LNCaP clone FGC (cell line): ENCODE data around the gene ZNF25.

Experiments
- DNase-seq: peaks from one replicate; pipeline ENCODE4 v3.0.0-alpha.2; 2011; ENCODE audit warnings: low read depth
- H3K4me3 ChIP-seq: 2 replicates; pipeline ENCODE4 v1.5.1; 2011; ENCODE audit warnings: mild to moderate bottlenecking, low read depth, low read length, control low read depth
- TF ChIP-seq, protein P1 (sequence below): IDR thresholded peaks from 2 replicates; pipeline ENCODE4 v1.5.1; 2012; ENCODE audit warnings: mild to moderate bottlenecking; ENCODE audit not compliant: control insufficient read depth, insufficient read depth; ENCODE audit errors: extremely low read depth

Gene ZNF25

DNA sequence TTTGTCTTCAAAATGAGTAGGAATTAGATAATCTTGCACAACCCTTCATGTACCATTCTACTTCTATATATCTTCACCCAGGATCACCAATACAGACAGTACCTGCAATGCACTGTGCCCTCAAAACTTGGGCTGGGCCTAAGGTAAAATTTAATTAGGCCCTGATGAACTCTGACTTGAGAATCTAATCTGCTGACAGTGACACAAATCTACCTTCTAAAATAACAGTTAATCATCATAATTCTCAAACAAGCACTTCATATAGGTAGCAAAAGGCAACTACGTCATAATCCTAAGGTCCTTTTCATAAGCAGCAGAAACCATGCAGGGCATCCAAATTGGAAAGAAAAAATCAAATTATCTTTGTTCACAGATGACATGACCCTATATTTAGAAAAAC, 4.1 kb downstream of the ZNF25 start:
- no peak overlapping the region for H3K4me3 ChIP-seq
- TF ChIP-seq, protein P1, sequence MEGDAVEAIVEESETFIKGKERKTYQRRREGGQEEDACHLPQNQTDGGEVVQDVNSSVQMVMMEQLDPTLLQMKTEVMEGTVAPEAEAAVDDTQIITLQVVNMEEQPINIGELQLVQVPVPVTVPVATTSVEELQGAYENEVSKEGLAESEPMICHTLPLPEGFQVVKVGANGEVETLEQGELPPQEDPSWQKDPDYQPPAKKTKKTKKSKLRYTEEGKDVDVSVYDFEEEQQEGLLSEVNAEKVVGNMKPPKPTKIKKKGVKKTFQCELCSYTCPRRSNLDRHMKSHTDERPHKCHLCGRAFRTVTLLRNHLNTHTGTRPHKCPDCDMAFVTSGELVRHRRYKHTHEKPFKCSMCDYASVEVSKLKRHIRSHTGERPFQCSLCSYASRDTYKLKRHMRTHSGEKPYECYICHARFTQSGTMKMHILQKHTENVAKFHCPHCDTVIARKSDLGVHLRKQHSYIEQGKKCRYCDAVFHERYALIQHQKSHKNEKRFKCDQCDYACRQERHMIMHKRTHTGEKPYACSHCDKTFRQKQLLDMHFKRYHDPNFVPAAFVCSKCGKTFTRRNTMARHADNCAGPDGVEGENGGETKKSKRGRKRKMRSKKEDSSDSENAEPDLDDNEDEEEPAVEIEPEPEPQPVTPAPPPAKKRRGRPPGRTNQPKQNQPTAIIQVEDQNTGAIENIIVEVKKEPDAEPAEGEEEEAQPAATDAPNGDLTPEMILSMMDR, result no peak
- no peak for DNase-seq

GRCh38 chr10:37965006-37965405, 11.4 kb downstream of the ZNF25 start:
- TF ChIP-seq, protein P1, result no peak
- DNase-seq, result no peak

GRCh38 chr10:37960591-37961137, 15.8 kb downstream of the ZNF25 start:
- no peak for DNase-seq
- H3K4me3 ChIP-seq, result no peak overlapping the region
- TF ChIP-seq, protein P1, result no peak

More at GRCh38 chr10:37965006-37965405, 11.4 kb downstream of the ZNF25 start:
- H3K4me3 ChIP-seq, result no peak overlapping the region

DNA sequence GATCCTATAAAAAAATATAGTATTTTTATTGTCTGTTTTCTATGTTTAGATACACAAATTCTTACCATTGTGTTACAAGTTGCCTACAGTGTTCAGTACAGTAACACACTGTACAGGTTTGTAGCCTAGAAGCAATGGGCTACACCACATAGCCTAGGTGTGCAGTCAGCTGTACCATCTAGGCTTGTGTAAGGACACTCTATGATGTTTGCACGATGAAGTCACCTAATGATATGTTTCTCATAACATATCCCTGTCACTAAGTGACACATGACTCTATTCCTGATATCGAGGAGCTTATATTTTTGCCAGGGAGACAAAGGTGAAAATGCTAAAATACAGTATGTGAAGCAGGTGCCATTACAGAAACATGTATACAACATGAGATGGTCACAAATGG, 18.6 kb downstream of the ZNF25 start:
- TF ChIP-seq, protein P1, result no peak
- H3K4me3 ChIP-seq, result no peak overlapping the region
- no peak for DNase-seq

DNA sequence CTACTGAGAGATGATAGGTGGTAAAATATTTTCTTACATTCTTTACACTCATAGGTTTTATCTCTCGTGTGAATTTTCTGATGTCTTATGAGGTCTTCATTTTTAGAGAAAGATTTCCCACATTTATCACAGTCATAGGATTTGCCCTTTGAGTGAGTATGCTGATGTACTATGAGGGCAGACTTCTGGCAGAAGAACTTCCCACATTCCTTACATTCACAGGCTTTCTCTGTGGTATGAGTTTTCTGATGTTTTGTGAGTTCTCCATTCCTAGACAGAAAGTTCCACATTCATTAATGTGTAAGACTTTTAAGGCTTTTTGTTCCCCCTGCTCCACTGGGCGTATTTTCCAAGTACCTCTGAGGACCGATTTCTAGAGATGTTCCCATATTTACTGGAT, 23.5 kb downstream of the ZNF25 start:
- TF ChIP-seq, protein P1, result no peak
- no peak overlapping the region for H3K4me3 ChIP-seq
- no peak for DNase-seq

DNA sequence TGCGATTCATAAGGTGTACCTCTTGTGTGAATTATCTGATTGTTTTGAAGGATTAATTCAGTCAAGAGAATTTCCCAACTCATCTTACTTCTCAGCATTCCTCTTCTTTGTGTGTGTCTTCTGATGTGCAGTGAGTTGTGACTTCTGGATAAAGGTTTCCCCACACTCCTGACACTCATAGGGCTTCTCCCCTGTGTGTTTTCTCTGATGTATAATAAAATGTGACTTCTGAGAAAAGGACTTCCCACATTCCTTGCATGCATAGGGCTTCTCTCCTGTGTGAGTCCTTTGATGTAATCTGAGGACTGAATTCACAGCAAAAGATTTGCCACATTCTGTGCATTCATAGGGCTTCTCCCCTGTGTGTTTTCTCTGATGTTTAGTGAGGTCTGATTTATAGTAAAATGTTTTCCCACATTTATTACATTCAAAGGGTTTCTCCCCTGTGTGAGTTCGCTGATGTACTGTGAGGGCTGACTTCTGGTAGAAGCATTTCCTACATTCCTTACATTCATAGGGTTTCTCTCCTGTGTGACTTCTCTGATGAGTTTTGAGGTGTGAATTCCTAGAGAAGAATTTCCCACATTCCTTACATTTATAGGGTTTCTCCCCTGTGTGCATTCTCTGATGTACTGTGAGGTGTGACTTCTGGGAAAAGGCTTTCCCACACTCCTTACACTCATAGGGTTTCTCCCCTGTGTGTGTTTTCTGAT, 24.2 kb downstream of the ZNF25 start:
- H3K4me3 ChIP-seq, result no peak overlapping the region
- DNase-seq, result no peak
- TF ChIP-seq, protein P1, result no peak

- no peak overlapping the region for H3K4me3 ChIP-seq
- DNase-seq, result no peak
- TF ChIP-seq, protein P1, result no peak
These were observed 28.2 kb downstream of the ZNF25 start for GRCh38 chr10:37948210-37948609.
